ENCODE results near the gene THAP2.

GRCh38 chr12:71653137-71653536 is 11.0 kb upstream of the THAP2 start:
- TF ChIP-seq MYC (IDR thresholded peaks at IDR 0.05; ENCODE audit: low read depth, low read length) (no peak), POLR2A (IDR thresholded peaks at IDR 0.05; ENCODE audit: low read depth, low read length) (no peak)
- TF ChIP-seq, protein P1, sequence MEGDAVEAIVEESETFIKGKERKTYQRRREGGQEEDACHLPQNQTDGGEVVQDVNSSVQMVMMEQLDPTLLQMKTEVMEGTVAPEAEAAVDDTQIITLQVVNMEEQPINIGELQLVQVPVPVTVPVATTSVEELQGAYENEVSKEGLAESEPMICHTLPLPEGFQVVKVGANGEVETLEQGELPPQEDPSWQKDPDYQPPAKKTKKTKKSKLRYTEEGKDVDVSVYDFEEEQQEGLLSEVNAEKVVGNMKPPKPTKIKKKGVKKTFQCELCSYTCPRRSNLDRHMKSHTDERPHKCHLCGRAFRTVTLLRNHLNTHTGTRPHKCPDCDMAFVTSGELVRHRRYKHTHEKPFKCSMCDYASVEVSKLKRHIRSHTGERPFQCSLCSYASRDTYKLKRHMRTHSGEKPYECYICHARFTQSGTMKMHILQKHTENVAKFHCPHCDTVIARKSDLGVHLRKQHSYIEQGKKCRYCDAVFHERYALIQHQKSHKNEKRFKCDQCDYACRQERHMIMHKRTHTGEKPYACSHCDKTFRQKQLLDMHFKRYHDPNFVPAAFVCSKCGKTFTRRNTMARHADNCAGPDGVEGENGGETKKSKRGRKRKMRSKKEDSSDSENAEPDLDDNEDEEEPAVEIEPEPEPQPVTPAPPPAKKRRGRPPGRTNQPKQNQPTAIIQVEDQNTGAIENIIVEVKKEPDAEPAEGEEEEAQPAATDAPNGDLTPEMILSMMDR (IDR thresholded peaks at IDR 0.05; ENCODE audit: extremely low read depth in 1 of 2, insufficient read depth in 1 of 2, low read depth in 1 of 2, low read length in 2 of 2) = no peak

Measured in endothelial cell of umbilical vein (primary cell).